ENCODE data around the gene OR2A2.

DNA sequence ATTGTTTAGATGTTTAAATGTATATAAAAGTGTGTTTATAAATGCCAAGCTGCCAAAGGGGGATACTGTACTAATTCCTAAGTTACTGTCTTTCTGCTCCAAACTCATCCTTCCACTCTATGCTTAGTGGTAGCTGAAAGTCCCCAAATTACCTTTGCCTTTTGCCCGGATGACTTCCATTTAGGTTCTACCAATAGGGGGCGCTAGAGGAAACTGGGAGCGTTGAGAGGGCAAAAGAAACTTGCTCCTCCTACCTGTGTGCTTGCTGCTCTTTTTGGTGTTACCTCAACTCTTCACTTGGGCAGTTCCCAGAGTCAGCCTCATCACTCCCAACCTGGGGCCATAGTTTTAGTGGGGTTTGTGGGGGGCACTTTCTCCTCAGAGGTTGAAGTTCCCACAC, 45.7 kb upstream of the OR2A2 start:
- TF ChIP-seq, protein P1, sequence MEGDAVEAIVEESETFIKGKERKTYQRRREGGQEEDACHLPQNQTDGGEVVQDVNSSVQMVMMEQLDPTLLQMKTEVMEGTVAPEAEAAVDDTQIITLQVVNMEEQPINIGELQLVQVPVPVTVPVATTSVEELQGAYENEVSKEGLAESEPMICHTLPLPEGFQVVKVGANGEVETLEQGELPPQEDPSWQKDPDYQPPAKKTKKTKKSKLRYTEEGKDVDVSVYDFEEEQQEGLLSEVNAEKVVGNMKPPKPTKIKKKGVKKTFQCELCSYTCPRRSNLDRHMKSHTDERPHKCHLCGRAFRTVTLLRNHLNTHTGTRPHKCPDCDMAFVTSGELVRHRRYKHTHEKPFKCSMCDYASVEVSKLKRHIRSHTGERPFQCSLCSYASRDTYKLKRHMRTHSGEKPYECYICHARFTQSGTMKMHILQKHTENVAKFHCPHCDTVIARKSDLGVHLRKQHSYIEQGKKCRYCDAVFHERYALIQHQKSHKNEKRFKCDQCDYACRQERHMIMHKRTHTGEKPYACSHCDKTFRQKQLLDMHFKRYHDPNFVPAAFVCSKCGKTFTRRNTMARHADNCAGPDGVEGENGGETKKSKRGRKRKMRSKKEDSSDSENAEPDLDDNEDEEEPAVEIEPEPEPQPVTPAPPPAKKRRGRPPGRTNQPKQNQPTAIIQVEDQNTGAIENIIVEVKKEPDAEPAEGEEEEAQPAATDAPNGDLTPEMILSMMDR (IDR thresholded peaks at IDR 0.05): peak in 1 of 4 experiments; percentile 27
- TF ChIP-seq POLR2A (IDR thresholded peaks at IDR 0.05): no peak
